K562 (cell line): ENCODE results near the gene FAM131C. TPM values are rescaled to one million over a fixed set of nuclear protein-coding genes. Genes with fewer than 3 reads are reported as not detected.

Source experiments
- ATAC-seq: fragments of 200-7000 bp; cut with Tn5 transposase; 3 replicates; pipeline ENCODE4 v1.9.1; 2020; ENCODE audit warnings: moderate library complexity
- BruUV-seq: library from RNA; stranded (reverse); fragments of 400-500 nt; replicated peaks from 2 replicates; lab custom pipeline; 2021; lab: Mats Ljungman, UMichigan
- CTCF ChIA-PET: fragments of 300-600 bp; formaldehyde crosslinking; extraction: SDS; loops from one replicate; lab custom pipeline; 2021; ENCODE audit warnings: low intra/inter-chr PET ratio; lab: Yijun Ruan, JAX
- POLR2A ChIA-PET: fragments of 300-600, 350-650 bp; sonication (Branson Sonifier 250); formaldehyde crosslinking; extraction: SDS; loops from one replicate; lab custom pipeline; 2021; ENCODE audit warnings: antibody characterized with exemption, inconsistent platforms; lab: Yijun Ruan, JAX
- DNase-seq, 4 experiments: peaks; one replicate each; pipeline versions ENCODE4 v3.0.0 to v3.0.0-alpha.2; 2011 to 2018; ENCODE audit warnings: low spot score in 3 of 4, mixed read lengths in 3 of 4; ENCODE audit errors: extremely low read depth in 1 of 4
- FAIRE-seq: peaks from 2 replicates; lab custom pipeline; 2011; peaks lifted over from hg19 to GRCh38; lab: Jason Lieb, UNC
- H2AFZ ChIP-seq: 2 replicates; pipeline ENCODE4 v1.6.0; 2011; ENCODE audit warnings: low read depth, low read length, control low read depth, inconsistent platforms
- H3K27ac ChIP-seq: fragments of 200-600 bp; 3 replicates; pipeline ENCODE4 v1.8.0; 2011; ENCODE audit warnings: low read depth, mild to moderate bottlenecking, control low read depth, inconsistent platforms, low read length, moderate library complexity, mixed read lengths; ENCODE audit errors: extremely low read depth
- H3K27me3 ChIP-seq, 2 experiments: fragments of 300-600 bp in 1 of 2; 2 replicates in 1 of 2; 3 replicates in 1 of 2; pipeline versions ENCODE4 v1.6.0 to v1.8.0; 2011; ENCODE audit warnings: inconsistent platforms in 2 of 2, low read length in 2 of 2, mild to moderate bottlenecking in 1 of 2, mixed read lengths in 1 of 2, moderate library complexity in 1 of 2; ENCODE audit not compliant: control insufficient read depth in 2 of 2, insufficient read depth in 2 of 2
- H3K36me3 ChIP-seq: fragments of 300-600 bp; 3 replicates; pipeline ENCODE4 v1.8.0; 2011; ENCODE audit warnings: mild to moderate bottlenecking, low read length, inconsistent platforms; ENCODE audit not compliant: control insufficient read depth, insufficient read depth
- H3K4me1 ChIP-seq, 2 experiments: fragments of 200-600 bp in 1 of 2; replicated peaks in 1 of 2; 2 replicates in 1 of 2; 3 replicates in 1 of 2; pipeline versions ENCODE4 v1.5.1 to v1.8.0; 2011; ENCODE audit warnings: inconsistent platforms in 2 of 2, low read length in 2 of 2, mild to moderate bottlenecking in 1 of 2, mixed read lengths in 1 of 2, moderate library complexity in 1 of 2; ENCODE audit not compliant: control insufficient read depth in 2 of 2, insufficient read depth in 2 of 2
- H3K4me2 ChIP-seq: 2 replicates; pipeline ENCODE4 v1.6.1; 2011; ENCODE audit warnings: low read length, control low read depth, inconsistent platforms, mixed read lengths; ENCODE audit not compliant: insufficient read depth
- H3K4me3 ChIP-seq: fragments of 200-600 bp; sonication (generic), shearing (Covaris generic); 2 replicates; pipeline ENCODE4 v1.5.1; 2016; ENCODE audit warnings: control low read depth, inconsistent platforms
- H3K79me2 ChIP-seq: fragments of 200-600 bp; 3 replicates; pipeline ENCODE4 v1.8.0; 2011; ENCODE audit warnings: low read length, inconsistent platforms; ENCODE audit not compliant: control insufficient read depth, insufficient read depth
- H3K9ac ChIP-seq, 2 experiments: 2 replicates each; pipeline versions ENCODE4 v1.6.0 to v1.6.1; 2011; ENCODE audit warnings: low read depth in 2 of 2, low read length in 2 of 2, control low read depth in 1 of 2, inconsistent platforms in 1 of 2, mild to moderate bottlenecking in 1 of 2, mixed read lengths in 1 of 2; ENCODE audit not compliant: insufficient read depth in 1 of 2
- H3K9me1 ChIP-seq: one replicate; pipeline ENCODE4 v1.6.0; 2011; ENCODE audit warnings: inconsistent platforms, mild to moderate bottlenecking, low read length, moderate library complexity; ENCODE audit not compliant: control insufficient read depth, insufficient read depth
- H3K9me3 ChIP-seq: replicated peaks from 2 replicates; pipeline ENCODE4 v1.5.1; 2011; ENCODE audit warnings: low read depth, low read length, inconsistent platforms; ENCODE audit not compliant: control insufficient read depth, insufficient read depth
- H4K20me1 ChIP-seq: replicated peaks from 2 replicates; pipeline ENCODE4 v1.6.1; 2011; ENCODE audit warnings: low read length, inconsistent platforms, mixed read lengths; ENCODE audit not compliant: control insufficient read depth, insufficient read depth
- CBX1 ChIP-seq: sonication (generic); IDR thresholded peaks from 2 replicates; pipeline ENCODE4 v1.6.1; 2016; ENCODE audit warnings: antibody characterized with exemption, low read depth, mild to moderate bottlenecking
- CTBP1 ChIP-seq: fragments of 450-650 bp; IDR thresholded peaks from 2 replicates; pipeline ENCODE4 v1.6.1; 2016; ENCODE audit warnings: borderline replicate concordance
- CTCF ChIP-seq, 3 experiments: IDR thresholded peaks in 2 of 3; conservative IDR thresholded peaks in 1 of 3; 2 replicates each; pipeline ENCODE4 v1.5.1; 2011 to 2012; ENCODE audit warnings: low read length in 3 of 3, mild to moderate bottlenecking in 3 of 3, control low read depth in 2 of 3, improper control_type of control experiment in 1 of 3, inconsistent platforms in 1 of 3, low read depth in 1 of 3, mixed read lengths in 1 of 3, moderate library complexity in 1 of 3; ENCODE audit not compliant: insufficient read depth in 2 of 3
- ETS2 ChIP-seq: IDR thresholded peaks from 2 replicates; pipeline ENCODE4 v1.6.1; 2016; ENCODE audit warnings: borderline replicate concordance, missing genetic modification characterization, mild to moderate bottlenecking, moderate library complexity, missing compliant biosample characterization; ENCODE audit not compliant: poor library complexity, severe bottlenecking
- KDM4B ChIP-seq, 2 experiments: fragments of 450-650 bp in 1 of 2; sonication (generic) in 1 of 2; IDR thresholded peaks; 2 replicates each; pipeline ENCODE4 v1.6.1; 2016 to 2017; ENCODE audit warnings: borderline replicate concordance in 2 of 2, antibody characterized with exemption in 1 of 2, low read depth in 1 of 2, mild to moderate bottlenecking in 1 of 2
- KLF13 ChIP-seq: fragments of 450-650 bp; IDR thresholded peaks from 2 replicates; pipeline ENCODE4 v1.6.1; 2016; ENCODE audit warnings: missing genetic modification characterization, low read depth, mild to moderate bottlenecking, missing compliant biosample characterization, moderate library complexity, borderline replicate concordance
- KLF16 ChIP-seq: IDR thresholded peaks from 2 replicates; pipeline ENCODE4 v1.6.1; 2016; ENCODE audit warnings: antibody characterized with exemption
- MAFG ChIP-seq: fragments of 450-650 bp; conservative IDR thresholded peaks from 2 replicates; pipeline ENCODE4 v1.6.1; 2016; ENCODE audit warnings: missing genetic modification characterization, missing compliant biosample characterization
- MCM5 ChIP-seq: fragments of 450-650 bp; IDR thresholded peaks from 2 replicates; pipeline ENCODE4 v1.6.1; 2016; ENCODE audit warnings: low read depth
- MLLT1 ChIP-seq, 2 experiments: fragments of 450-650 bp; IDR thresholded peaks; 2 replicates each; pipeline ENCODE4 v1.6.1; 2016
- MTA2 ChIP-seq: fragments of 450-650 bp; IDR thresholded peaks from 2 replicates; pipeline ENCODE4 v1.6.1; 2016; ENCODE audit warnings: low read depth
- NFE2 ChIP-seq: IDR thresholded peaks from 2 replicates; pipeline ENCODE4 v1.6.1; 2014; ENCODE audit warnings: antibody characterized with exemption, low read depth
- NR4A1 ChIP-seq, 2 experiments: fragments of 250-450 bp in 1 of 2; fragments of 450-650 bp in 1 of 2; sonication (Bioruptor Pico) in 1 of 2; IDR thresholded peaks; 2 replicates each; pipeline versions ENCODE4 v1.4.0 to v1.6.1; 2016 to 2020; ENCODE audit warnings: mild to moderate bottlenecking in 2 of 2, missing compliant biosample characterization in 1 of 2, missing genetic modification characterization in 1 of 2, moderate library complexity in 1 of 2
- RHOXF2B ChIP-seq: fragments of 250-450 bp; sonication (Bioruptor Pico); conservative IDR thresholded peaks from 2 replicates; pipeline ENCODE4 v1.5.1; 2021
- TFAP4 ChIP-seq: sonication (generic); formaldehyde crosslinking; IDR thresholded peaks from 2 replicates; pipeline ENCODE4 v1.8.0; 2022; ENCODE audit warnings: missing genetic modification reagents, mild to moderate bottlenecking, moderate library complexity, borderline replicate concordance
- ZFX ChIP-seq: sonication (generic); formaldehyde crosslinking; IDR thresholded peaks from 2 replicates; pipeline ENCODE4 v1.8.0; 2022; ENCODE audit warnings: mild to moderate bottlenecking, missing genetic modification reagents, moderate library complexity
- ZNF217 ChIP-seq: sonication (generic); formaldehyde crosslinking; IDR thresholded peaks from 2 replicates; pipeline ENCODE4 v1.8.0; 2022; ENCODE audit warnings: mild to moderate bottlenecking, missing genetic modification reagents
- ZNF586 ChIP-seq: fragments of 450-650 bp; formaldehyde crosslinking; conservative IDR thresholded peaks from 2 replicates; pipeline ENCODE4 v1.4.0; 2020; ENCODE audit warnings: mild to moderate bottlenecking, moderate library complexity
- WGBS: fragments of 100-300 bp; shearing (Covaris generic); methylation state at CpG from one replicate; pipeline ENCODE4 v1.1.6; 2016; ENCODE audit warnings: low coverage, mixed read lengths; ENCODE audit not compliant: insufficient coverage; ENCODE audit errors: missing lambda C conversion rate; 5-methylcytosine and 5-hydroxymethylcytosine counted together
- in situ Hi-C: fragments of 300-500 bp; cut with MboI; formaldehyde crosslinking; loops from 4 replicates; pipeline ENCODE4 v1.15.0; 2018; ENCODE audit warnings: inconsistent platforms, mixed read lengths
- intact Hi-C: fragments of 100-400 bp; cut with micrococcal nuclease; formaldehyde crosslinking; loops from 2 replicates; pipeline ENCODE4 v1.14.2; 2022
- polyA plus RNA-seq, 8 experiments: library from polyadenylated mRNA; depleted of rRNA in 4 of 8; stranded (reverse) in 5 of 8; unstranded in 3 of 8; fragments of >200 nt; fragmentation: Nextera tagmentation in 2 of 8; fragmentation: Illumina TruSeq in 1 of 8; extraction: Ambion mirVana in 2 of 8; extraction: Trizol in 1 of 8; gene quantifications; 2 replicates each; pipeline versions ENCODE4 v1.2.1 to v1.2.3, GENCODE V29; 2011 to 2014; ENCODE audit warnings: inconsistent platforms in 1 of 8, missing spikeins in 1 of 8
- total RNA-seq, 7 experiments: library from RNA; depleted of rRNA in 6 of 7; stranded (reverse); fragments of >200 nt in 6 of 7; fragmentation: Illumina TruSeq in 2 of 7; extraction: Trizol in 2 of 7; gene quantifications; 2 replicates each; pipeline versions ENCODE4 v1.2.1 to v1.2.3, GENCODE V29; 2011 to 2021; ENCODE audit warnings: low replicate concordance in 1 of 7

Gene FAM131C
- total and polyA plus RNA-seq, 9 of the 15 experiments (the other 6 are each of a cell fraction or from before 2014, with no cell fraction given): 0.10 to 0.29 (median 0.16) TPM; not detected in 6

- no peaks in the 10 kb centered on the region for H3K79me2 ChIP-seq
- in situ Hi-C loops (no loop called here), intact Hi-C loops (no loop called here)
- peak overlapping the region; percentile 51 to 93 for H3K9ac ChIP-seq
- H3K4me3 ChIP-seq: peak overlapping the region; percentile 45
- FAIRE-seq (peak; percentile 93), DNase-seq (peak; percentile 87 to 95 (median 90)), ATAC-seq (peak; percentile 95)
- H2AFZ ChIP-seq: peak overlapping the region; percentile 97
- H3K9me3 ChIP-seq: no peaks in the 10 kb centered on the region
- no TSS peak for BruUV-seq
- 4% methylated on average over 19 of the region's 25 CpGs for WGBS
- no peaks in the 10 kb centered on the region for H3K9me1 ChIP-seq
- H3K4me1 ChIP-seq: peaks cover 15 to 73% of the 10 kb centered on the region in 2 experiments; a peak in 4 of 5 replicates
- CTCF ChIA-PET: no interaction called here
- H3K4me2 ChIP-seq: peak overlapping the region; percentile 90
- no peaks in the 10 kb centered on the region for H3K27me3 ChIP-seq
- no peaks in the 10 kb centered on the region for H4K20me1 ChIP-seq
- POLR2A ChIA-PET: interaction anchor here (0.6 kb wide), 1 partner anchor 10 kb away, joined by 3 read pairs; no protein-coding TSS in a partner anchor
- no peaks in the 10 kb centered on the region for H3K36me3 ChIP-seq
- peak overlapping the region; percentile 61 for H3K27ac ChIP-seq
- no peak for TF ChIP-seq ZNF586
- TF ChIP-seq ZNF217 (CRISPR knock-in tag): no peak
- peak; percentile 51 for TF ChIP-seq ZFX (CRISPR knock-in tag)
- no peak for TF ChIP-seq RHOXF2B (CRISPR knock-in tag)
- TF ChIP-seq NR4A1 (CRISPR knock-in tag; IDR thresholded peaks at IDR 0.05): no peak
- no peak for TF ChIP-seq NR4A1 (tag; IDR thresholded peaks at IDR 0.05)
- TF ChIP-seq KLF13: peak; percentile 68; the same call in 1 of the 2 replicates
- no peak for TF ChIP-seq MAFG
- peak in 2 of 3 experiments; percentile 22 to 37; a peak in 3 of 6 replicates for TF ChIP-seq CTCF (IDR thresholded peaks at IDR 0.05 in 2 of 3, conservative IDR thresholded peaks at IDR 0.05 in 1 of 3; ENCODE audit: insufficient read depth in 2 of 3, low read depth in 1 of 3, low read length in 3 of 3)
- no peak for TF ChIP-seq MCM5
- TF ChIP-seq CTBP1: peak; percentile 48; the same call in 1 of the 2 replicates
- no peak for TF ChIP-seq CBX1
- TF ChIP-seq MLLT1 (IDR thresholded peaks at IDR 0.05): no peak
- no peak for TF ChIP-seq ETS2 (tag)
- TF ChIP-seq KDM4B (IDR thresholded peaks at IDR 0.05; ENCODE audit: borderline replicate concordance in 2 of 2, low read depth in 1 of 2): peak in 1 of 2 experiments; percentile 64; a peak in 1 of 4 replicates
- TF ChIP-seq KLF16: no peak
- TF ChIP-seq TFAP4 (CRISPR knock-in tag): peak; percentile 97
- no peak for TF ChIP-seq MTA2
- no peak for TF ChIP-seq NFE2
Observed at GRCh38 chr1:16048573-16049189, 24.8 kb downstream of the FAM131C start.
